HepG2 (cell line): ENCODE results near the gene SERINC4. TPM values are rescaled to one million over a fixed set of nuclear protein-coding genes. Genes with fewer than 3 reads are reported as not detected.
A peak's percentile ranks its signal among the peaks of the same experiment; 100 is the strongest.

Experiments
- CBX2 ChIP-seq, 2 experiments: fragments of 200-600 bp in 1 of 2; sonication (generic); formaldehyde crosslinking in 1 of 2; IDR thresholded peaks; 2 replicates each; pipeline versions ENCODE4 v1.7.0 to v1.8.1; 2018 to 2022; ENCODE audit warnings: low read depth in 2 of 2, low read length in 1 of 2, mild to moderate bottlenecking in 1 of 2, missing genetic modification reagents in 1 of 2
- CENPBD1 ChIP-seq: sonication (generic); formaldehyde crosslinking; IDR thresholded peaks from 2 replicates; pipeline ENCODE4 v1.8.0; 2022; ENCODE audit warnings: missing genetic modification reagents, low read depth, mild to moderate bottlenecking, borderline replicate concordance
- CSRNP2 ChIP-seq: sonication (generic); formaldehyde crosslinking; conservative IDR thresholded peaks from 2 replicates; pipeline ENCODE4 v1.8.0; 2022; ENCODE audit warnings: low read depth, missing genetic modification reagents
- HDAC1 ChIP-seq: sonication (generic); formaldehyde crosslinking; IDR thresholded peaks from 2 replicates; pipeline ENCODE4 v1.5.1; 2020; ENCODE audit warnings: mild to moderate bottlenecking, missing genetic modification reagents
- HHEX ChIP-seq: IDR thresholded peaks from 2 replicates; pipeline ENCODE4 v1.6.1; 2016; ENCODE audit warnings: control low read depth
- KMT2A ChIP-seq: sonication (generic); formaldehyde crosslinking; IDR thresholded peaks from 2 replicates; pipeline ENCODE4 v1.4.0; 2020; ENCODE audit warnings: missing genetic modification reagents
- POGK ChIP-seq: sonication (generic); formaldehyde crosslinking; conservative IDR thresholded peaks from 2 replicates; pipeline ENCODE4 v1.8.0; 2022; ENCODE audit warnings: mild to moderate bottlenecking, moderate library complexity, missing genetic modification reagents
- SRSF1 ChIP-seq: fragments of 200-400 bp; formaldehyde crosslinking; optimal IDR thresholded peaks from 2 replicates; pipeline ENCODE3; 2017; ENCODE audit warnings: mild to moderate bottlenecking, low read depth, low read length, moderate library complexity
- STAG1 ChIP-seq: sonication (generic); formaldehyde crosslinking; IDR thresholded peaks from 2 replicates; pipeline ENCODE4 v1.4.0; 2020; ENCODE audit warnings: missing genetic modification reagents
- TBX3 ChIP-seq: fragments of 450-650 bp; IDR thresholded peaks from 2 replicates; pipeline ENCODE4 v1.6.1; 2017; ENCODE audit warnings: antibody characterized with exemption, mild to moderate bottlenecking, inconsistent platforms, borderline replicate concordance
- TFDP1 ChIP-seq: IDR thresholded peaks from 2 replicates; pipeline ENCODE4 v1.6.1; 2016; ENCODE audit warnings: missing compliant biosample characterization, missing genetic modification reagents, borderline replicate concordance
- ZBTB42 ChIP-seq: sonication (generic); formaldehyde crosslinking; IDR thresholded peaks from 2 replicates; pipeline ENCODE4 v1.5.0; 2020; ENCODE audit warnings: mild to moderate bottlenecking, missing genetic modification reagents
- ZNF687 ChIP-seq: sonication (generic); formaldehyde crosslinking; IDR thresholded peaks from 2 replicates; pipeline ENCODE4 v1.5.1; 2020; ENCODE audit warnings: mild to moderate bottlenecking, missing genetic modification reagents, moderate library complexity
- ZNF7 ChIP-seq: IDR thresholded peaks from 2 replicates; pipeline ENCODE4 v1.6.1; 2016; ENCODE audit warnings: missing biosample characterization, missing genetic modification reagents
- ZNF782 ChIP-seq: sonication (generic); formaldehyde crosslinking; IDR thresholded peaks from 2 replicates; pipeline ENCODE4 v1.4.0; 2020; ENCODE audit warnings: missing genetic modification reagents, mild to moderate bottlenecking, borderline replicate concordance
- ZNF790 ChIP-seq: sonication (generic); formaldehyde crosslinking; IDR thresholded peaks from 2 replicates; pipeline ENCODE4 v1.8.0; 2022; ENCODE audit warnings: missing genetic modification reagents, mild to moderate bottlenecking, borderline replicate concordance
- polyA plus RNA-seq, 8 experiments: library from polyadenylated mRNA; depleted of rRNA in 3 of 8; stranded (reverse) in 7 of 8; unstranded in 1 of 8; fragments of >200 nt; fragmentation: Illumina TruSeq in 4 of 8; extraction: Trizol in 4 of 8; gene quantifications; 2 replicates each; pipeline versions ENCODE4 v1.2.1 to v1.2.3, GENCODE V29; 2011 to 2016; ENCODE audit warnings: low read depth in 4 of 8, missing spikeins in 1 of 8, mixed read lengths in 1 of 8; ENCODE audit not compliant: insufficient read depth in 1 of 8
- total RNA-seq, 5 experiments: library from RNA; depleted of rRNA; stranded (reverse); fragments of >200 nt; fragmentation: Illumina TruSeq; extraction: Trizol; gene quantifications; 2 replicates each; pipeline ENCODE4 v1.2.3, GENCODE V29; 2016; ENCODE audit warnings: low read depth in 1 of 5

SERINC4 gene
- total and polyA plus RNA-seq, 2 of the 13 experiments (the other 11 are each of a cell fraction or from before 2014, with no cell fraction given), result not detected

- TF ChIP-seq POGK (CRISPR knock-in tag) (no peak), CBX2 (IDR thresholded peaks at IDR 0.05; ENCODE audit: low read depth, low read length) (no peak), CBX2 (CRISPR knock-in tag; IDR thresholded peaks at IDR 0.05; ENCODE audit: low read depth) (no peak), HDAC1 (CRISPR knock-in tag) (0 out of 2 replicates have a peak, but pooled peaks have one; percentile 38), HHEX (no peak), STAG1 (CRISPR knock-in tag) (no peak), KMT2A (peak; percentile 50), TFDP1 (CRISPR knock-in tag) (peak; percentile 84; the same call in 1 of the 2 replicates), ZBTB42 (CRISPR knock-in tag) (no peak), ZNF790 (CRISPR knock-in tag) (no peak), ZNF687 (CRISPR knock-in tag) (peak; percentile 88), CENPBD1 (CRISPR knock-in tag) (no peak), ZNF7 (CRISPR knock-in tag) (no peak), ZNF782 (no peak), TBX3 (no peak), SRSF1 (no peak), CSRNP2 (no peak)
Observed at GRCh38 chr15:43826508-43827341, 26.7 kb upstream of the SERINC4 start, which contains the start of gene WDR76 (continued).
